LHCN-M2 (cell line): ENCODE results near the gene GPATCH3. TPM values are rescaled to one million over a fixed set of nuclear protein-coding genes. Genes with fewer than 3 reads are reported as not detected.
"Not testable (repeated sequence)": the region's sequence is repeated elsewhere in the genome, so short reads cannot be mapped to it uniquely, and the experiment has no call there.

Source experiments
- DNase-seq: peaks from one replicate; pipeline ENCODE4 v3.0.0-alpha.2; 2012; ENCODE audit warnings: low read depth
- total RNA-seq: library from RNA; depleted of rRNA; stranded (reverse); fragments of >200 nt; gene quantifications from 2 replicates; pipeline ENCODE4 v1.2.3, GENCODE V29; 2014

Gene GPATCH3
- total RNA-seq, 1 experiment from 2014 or later, result 5.6 TPM

GRCh38 chr1:26864610-26865480 is 35.4 kb downstream of the GPATCH3 start:
- DNase-seq, result peak; percentile 97

GRCh38 chr1:26863685-26864077 is 36.6 kb downstream of the GPATCH3 start:
- no peak for DNase-seq

GRCh38 chr1:26862781-26863684 is 37.2 kb downstream of the GPATCH3 start, which contains the start of gene SFN:
Gene SFN (plus strand): TSS chr1:26863149. CDS start chr1:26863213, 64 bp downstream.
- no peak for DNase-seq

DNA sequence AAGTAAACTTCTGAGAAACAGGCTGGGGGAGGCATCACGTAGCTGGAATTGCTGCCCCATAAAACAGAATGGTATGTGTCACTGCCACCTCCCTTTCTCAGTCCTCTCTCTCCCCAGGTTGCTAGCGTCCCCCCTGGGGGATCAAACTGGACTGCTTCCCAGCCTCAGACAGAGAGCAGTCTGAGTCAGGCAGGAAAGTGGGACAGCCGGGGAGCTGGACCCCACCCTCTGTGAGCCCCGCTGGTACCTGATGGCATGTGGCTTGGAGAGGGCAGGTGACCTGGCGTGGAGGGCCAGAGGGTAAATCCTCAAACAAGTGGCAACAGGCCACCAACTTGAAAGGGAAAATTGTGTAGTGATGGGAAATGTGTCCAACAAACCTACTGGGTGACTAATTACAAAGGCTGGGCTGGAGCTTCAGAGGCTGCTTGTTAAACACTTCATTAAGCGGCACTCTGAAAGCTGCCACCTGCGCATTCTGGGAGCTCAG is 38.3 kb downstream of the GPATCH3 start:
- DNase-seq, result no peak

GRCh38 chr1:26861286-26861701 is 39.0 kb downstream of the GPATCH3 start:
- peak; percentile 41 for DNase-seq

DNA sequence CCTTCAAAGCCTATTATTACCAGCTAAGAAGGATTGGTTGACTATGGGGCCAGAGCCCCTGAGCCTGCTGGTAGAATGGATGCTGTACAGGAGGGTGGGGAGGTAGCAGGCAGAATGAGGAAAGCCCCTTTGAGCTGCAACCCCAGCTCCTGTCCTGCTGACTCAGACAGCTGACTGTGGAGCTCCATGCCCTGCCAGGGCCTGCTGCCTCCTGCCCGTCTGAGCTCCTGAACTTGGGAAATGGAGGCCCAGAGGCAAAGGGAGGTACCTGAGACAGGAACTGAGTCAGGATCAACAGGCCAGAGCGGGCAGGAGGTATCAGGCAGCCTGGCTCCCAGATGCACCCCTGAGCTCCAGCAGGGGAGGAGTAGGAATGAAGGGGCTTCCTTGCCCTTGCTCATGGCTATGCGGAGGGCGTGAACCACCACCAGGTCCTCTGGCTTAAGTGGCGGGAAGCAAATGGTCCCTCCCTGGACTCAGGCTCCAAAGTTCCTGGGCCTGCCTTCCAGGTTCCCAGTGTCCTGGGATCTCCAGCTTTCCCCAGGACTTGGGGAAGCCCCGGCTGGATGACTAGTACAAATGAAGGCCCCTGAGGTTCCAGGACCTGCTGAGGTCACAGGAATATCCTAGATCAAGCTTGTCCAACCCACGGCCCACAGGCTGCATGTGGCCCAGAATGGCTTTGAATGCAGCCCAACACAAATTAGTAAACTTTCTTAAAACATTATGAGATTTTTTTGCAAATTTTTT is 41.2 kb downstream of the GPATCH3 start:
- DNase-seq, result no peak

DNA sequence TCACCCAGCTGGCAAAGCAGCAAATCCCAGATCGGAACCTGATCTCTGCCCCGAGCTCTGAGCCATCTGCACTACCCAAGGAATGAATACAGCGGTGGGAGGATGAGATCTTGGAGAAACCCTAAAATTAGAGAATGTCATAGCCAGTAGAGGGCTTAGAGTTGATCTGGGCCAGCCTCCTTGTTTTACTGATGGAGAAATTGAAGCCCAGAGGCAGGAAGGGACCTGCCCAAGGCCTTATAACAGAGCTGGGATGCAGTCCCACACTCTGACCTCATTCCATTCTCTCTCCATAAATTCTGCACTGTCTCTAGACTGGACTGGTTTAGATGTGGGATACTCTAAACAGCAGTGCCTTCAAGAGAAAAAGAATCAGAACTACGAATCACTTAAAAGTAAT is 42.1 kb downstream of the GPATCH3 start:
- no peak for DNase-seq

- DNase-seq, result no peak
These were observed 42.7 kb downstream of the GPATCH3 start for GRCh38 chr1:26857473-26858060.

- DNase-seq, result no peak
These were observed 43.4 kb downstream of the GPATCH3 start for GRCh38 chr1:26856604-26857469.

DNA sequence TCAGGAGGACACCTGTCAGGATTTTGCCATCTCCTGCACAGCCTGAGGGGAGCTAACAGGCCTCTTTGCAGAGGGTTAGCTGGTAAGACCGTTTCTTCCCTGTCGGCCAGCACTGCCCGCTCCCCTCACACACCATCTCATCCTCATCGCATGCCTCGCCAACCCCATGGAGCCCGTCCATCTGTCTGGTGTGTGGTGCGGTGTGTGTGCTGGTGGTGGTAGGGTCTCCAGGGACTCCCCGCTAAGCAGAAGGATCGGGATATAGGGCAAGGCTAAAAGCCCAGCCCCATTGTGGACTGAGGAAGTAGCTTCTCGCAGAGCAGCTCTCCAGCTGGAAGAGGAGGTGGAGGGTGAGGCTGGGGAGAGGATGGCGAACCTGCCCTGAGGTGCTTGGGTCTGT is 44.1 kb downstream of the GPATCH3 start:
- no peak for DNase-seq

GRCh38 chr1:26855636-26856035 is 44.6 kb downstream of the GPATCH3 start:
- no peak for DNase-seq

- no peak for DNase-seq
These were observed 45.4 kb downstream of the GPATCH3 start for GRCh38 chr1:26854906-26855305.

- no peak for DNase-seq
These were observed 46.7 kb downstream of the GPATCH3 start for GRCh38 chr1:26853600-26853999.

- peak; percentile 79 for DNase-seq
These were observed 47.1 kb downstream of the GPATCH3 start for GRCh38 chr1:26853156-26853555.

- no peak for DNase-seq
These were observed 47.6 kb downstream of the GPATCH3 start for GRCh38 chr1:26852701-26853100.

- DNase-seq, result no peak
These were observed 49.1 kb downstream of the GPATCH3 start for GRCh38 chr1:26851106-26851684.

- peak; percentile 92 for DNase-seq
These were observed 51.1 kb downstream of the GPATCH3 start for GRCh38 chr1:26848941-26849774.

GRCh38 chr1:26848499-26848898 is 51.8 kb downstream of the GPATCH3 start:
- no peak for DNase-seq

- not testable (repeated sequence) for DNase-seq
These were observed 52.4 kb downstream of the GPATCH3 start for GRCh38 chr1:26847826-26848225.
